HG03196 (cell line): Measurements from ENCODE around the gene ASAP3.

Experiments
- ATAC-seq: cut with Tn5 transposase; IDR thresholded peaks from one replicate; pipeline ENCODE4 v1.9.1; 2021; ENCODE audit not compliant: unreplicated experiment

The ASAP3 gene

DNA sequence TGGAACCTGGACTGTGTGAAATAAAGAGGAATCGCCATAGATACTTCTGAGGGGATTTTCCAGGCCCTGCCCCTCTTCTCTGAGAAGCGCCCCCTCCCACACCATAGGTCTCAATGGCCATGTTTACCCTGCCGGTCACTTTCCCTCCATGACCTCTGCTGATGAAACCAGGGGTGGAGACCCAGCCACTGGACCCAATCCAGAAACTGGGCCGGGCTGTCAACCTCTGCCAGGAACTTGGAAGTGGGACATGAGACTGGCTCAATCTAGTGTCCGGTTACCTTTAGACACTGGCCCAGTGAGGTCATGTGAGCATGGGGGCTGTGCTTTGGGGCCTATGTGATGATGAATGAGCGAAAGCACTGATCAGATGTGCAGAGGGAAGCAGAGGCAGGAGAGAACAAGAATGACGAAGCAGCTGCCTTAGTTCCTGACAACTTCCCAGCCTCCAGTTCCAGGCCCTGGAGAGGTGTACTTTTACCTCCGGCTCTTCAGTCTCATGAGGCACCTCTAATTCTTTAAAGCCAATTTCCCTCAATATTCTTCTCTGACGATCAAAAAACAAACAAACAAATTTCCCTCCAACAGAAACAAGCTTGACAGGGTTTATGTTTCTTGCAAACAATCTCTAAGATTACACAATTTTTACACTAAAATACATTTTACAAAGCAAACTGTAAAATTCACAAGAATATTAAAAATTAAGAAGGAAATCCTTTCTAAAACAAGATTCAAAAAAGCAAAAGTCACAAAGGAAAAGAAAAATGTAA lies 4.9 kb downstream of the ASAP3 start:
- no peak for ATAC-seq

DNA sequence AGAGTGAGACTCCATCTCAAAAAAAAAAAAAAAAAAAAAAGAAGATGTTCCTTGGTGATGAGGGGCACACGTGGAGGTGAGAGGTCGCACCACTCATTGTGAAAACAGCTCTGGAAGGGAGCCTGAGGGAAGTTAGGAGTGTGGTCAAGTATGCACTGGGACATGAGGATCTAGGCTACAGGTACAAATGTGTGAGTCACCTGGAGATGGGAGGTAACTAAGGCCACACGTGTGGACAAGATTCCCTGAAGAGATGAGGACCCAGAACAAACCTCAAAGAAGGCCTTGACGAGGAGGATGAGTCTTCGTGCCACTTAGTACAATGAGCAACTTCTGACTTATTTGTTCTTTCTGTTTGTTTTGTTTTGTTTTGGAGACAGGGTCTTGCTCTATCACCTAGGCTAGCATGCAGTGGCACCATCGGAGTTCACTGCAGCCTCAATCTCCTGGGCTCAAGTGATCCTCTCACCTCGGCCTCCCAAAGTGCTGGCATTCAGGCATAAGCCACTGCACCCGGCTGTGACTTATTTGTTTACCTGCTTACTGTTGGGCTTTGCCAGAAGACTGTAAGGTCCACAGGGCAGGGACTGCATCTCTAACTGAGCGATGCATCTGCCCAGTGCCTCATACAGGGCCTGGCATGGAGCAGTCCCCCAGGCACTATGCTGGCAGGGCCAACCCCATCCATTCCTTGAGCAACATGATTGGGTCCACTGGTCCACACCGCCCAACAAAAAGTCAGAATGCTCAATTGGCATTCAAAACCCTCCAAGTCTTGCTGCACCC lies 6.4 kb downstream of the ASAP3 start:
- no peak for ATAC-seq

DNA sequence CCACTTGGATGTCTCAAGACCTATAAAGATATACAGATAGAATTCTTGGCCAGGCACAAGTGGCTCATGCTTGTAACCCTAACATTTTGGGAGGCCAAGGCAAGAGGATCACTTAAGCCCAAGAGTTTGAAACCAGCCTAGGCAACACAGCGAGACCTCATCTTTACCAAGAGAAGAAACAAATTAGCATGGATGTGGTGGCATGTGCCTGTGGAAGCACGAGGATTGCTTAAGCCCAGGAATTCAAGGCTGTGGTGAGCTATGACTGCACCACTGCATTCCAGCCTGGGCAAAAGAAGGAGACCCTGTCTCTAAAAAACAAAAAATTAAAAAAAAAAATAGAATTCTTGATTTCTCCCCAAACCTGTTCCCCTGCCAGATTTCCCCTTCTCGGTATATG lies 8.3 kb downstream of the ASAP3 start:
- ATAC-seq, result no peak

DNA sequence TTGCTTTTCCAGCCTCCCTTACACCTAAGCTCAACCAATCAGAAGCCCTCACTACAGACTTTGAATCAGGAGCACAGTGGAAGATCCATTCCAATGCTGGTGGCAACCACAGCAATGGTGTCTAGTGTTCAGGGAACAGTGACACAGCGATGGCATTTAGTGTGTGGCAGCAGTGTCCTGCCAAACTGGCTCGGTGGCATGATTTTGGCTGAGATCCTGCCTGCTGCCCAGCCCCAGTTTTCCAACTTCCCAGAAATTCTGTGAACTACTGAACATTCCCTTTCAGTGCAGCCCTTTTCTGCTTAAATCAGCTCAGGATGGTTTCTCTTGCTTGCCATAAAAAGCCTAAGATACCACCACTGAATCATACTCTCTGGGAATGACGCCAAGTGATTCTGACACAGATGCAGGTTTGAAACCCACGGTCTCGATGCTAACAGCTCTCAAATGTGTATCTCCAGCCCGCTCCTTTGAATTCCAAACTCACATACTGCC lies 8.8 kb downstream of the ASAP3 start:
- no peak for ATAC-seq

DNA sequence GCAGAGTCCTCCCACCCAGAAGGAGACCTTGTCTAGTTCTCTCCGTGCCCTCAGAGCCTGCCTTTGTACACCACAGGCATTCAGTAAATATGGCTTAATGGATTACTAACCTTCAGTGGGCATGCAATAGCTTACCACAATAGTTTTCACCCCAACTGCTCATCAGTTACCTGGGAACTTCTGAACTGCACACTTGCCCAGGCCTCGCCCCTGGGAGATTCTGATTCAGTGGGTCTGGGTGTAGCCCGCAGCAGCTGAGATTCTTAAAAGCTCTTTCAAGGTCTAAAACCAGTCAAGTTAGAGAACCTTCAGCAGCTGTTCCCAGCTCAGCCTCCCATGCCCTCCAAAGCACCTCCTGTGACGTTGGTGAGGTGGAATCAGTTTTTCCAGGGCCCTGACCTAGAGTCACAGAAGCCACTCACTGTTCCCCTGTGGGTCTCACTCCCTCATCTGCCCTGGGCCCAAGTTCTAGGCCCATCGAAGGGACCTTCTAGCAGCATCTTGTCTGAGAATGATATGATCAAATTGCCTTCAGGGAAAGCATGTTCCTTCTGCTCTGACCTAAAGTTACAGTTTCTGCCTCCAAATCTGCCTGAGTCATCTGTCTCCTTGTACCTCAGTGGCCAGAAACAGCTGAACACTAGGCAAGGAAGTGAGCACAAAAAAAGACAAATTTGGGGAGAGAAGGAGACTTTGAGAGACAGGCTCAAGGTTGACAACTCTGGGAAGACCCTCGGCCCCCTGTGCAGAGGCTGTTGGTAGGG lies 10.8 kb downstream of the ASAP3 start:
- no peak for ATAC-seq

DNA sequence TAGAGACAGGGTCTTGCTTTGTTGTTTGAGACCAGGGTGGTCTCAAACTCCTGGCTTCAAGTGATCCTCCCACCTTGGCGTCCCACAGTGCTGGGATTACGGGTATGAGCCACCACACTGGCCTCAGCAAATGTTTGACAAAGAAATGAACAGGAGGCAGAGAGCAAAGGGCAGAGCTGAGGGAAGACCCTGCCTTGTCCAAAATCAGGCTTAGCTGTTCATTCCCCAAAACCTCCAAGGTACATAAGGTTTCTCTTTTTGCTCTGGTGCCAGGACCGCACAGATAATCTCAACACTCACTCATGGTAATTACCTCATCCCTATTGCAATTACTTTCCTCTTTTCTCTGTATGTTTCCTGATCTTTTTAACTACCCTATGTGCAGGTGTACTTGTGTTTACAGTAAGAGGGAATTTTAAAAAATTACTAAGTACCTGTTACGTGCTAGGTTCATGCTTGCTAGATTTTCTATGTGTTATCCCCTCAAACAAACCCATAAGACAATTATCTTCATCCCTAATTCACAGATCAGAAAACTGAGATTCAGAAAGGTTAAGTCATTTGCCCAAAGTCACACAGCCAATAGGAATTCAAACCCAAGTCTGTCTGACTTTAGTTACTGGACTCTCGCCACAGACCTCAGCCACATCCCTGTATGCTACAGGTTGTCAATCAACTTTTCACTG lies 11.5 kb downstream of the ASAP3 start:
- ATAC-seq, result no peak

DNA sequence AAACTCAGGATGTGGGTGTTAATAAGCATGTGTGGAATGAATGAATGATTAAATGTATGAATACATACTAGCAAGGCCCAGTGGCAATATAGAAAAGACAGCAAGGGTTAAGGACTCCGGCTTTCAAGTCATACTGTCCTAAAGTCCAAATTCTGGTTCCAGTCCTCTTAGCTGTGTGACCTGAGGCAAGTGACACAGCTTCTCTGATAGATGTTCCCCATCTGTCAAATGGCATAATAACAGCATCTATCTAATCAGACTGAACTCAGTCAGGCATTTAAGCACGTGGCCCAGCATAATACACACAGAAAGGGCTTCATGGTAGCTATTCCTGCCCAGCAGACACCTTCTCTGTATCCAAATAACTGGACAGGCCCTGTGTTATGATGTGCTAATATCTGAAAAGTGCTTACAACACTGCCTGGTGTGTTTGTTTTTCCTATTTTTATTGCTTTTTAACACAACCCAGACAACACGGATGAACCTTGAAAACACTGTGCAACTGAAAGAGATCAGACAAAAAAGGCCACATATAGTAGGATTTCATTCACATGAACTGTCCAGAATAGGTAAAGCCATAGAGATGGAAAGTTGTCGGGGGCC lies 12.4 kb downstream of the ASAP3 start:
- no peak for ATAC-seq

DNA sequence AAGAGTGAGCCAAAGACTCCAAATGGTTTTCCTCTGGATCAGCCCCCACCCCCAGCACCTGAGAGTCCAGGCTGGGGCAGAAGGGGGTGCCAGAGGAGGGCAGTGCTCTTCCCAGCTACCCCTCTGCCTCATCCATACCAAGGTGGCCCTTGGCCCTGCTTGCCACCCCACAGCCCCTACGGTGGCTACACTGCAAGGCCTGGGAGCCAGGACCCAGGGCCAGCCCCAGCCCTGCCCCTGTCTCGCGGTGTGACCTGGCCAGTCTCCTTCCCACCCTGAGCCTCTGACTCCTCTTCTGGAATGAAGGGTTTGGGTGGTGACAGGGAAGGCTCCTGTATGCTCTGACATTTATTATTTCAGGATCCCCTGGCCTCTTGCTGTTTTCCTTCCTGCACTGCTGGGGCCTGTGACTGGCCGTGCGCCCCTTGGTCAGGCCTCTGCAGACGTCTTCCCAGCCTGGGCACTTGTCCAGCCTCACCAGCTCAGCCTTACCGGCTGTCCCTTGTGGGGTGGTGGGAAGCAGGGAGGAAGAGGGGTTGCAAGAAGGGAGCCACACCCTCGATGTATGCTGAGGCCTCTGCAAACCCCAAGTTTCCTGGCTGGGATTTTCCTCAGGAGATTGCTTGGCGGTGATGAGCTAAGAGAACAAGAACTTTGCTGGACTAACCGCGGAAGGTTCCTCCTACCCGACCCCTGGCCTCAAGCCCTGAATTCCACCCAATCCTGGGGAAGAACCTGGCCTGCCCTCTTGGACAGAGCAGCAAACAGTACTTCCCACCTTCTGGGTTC lies 13.5 kb downstream of the ASAP3 start:
- no peak for ATAC-seq

DNA sequence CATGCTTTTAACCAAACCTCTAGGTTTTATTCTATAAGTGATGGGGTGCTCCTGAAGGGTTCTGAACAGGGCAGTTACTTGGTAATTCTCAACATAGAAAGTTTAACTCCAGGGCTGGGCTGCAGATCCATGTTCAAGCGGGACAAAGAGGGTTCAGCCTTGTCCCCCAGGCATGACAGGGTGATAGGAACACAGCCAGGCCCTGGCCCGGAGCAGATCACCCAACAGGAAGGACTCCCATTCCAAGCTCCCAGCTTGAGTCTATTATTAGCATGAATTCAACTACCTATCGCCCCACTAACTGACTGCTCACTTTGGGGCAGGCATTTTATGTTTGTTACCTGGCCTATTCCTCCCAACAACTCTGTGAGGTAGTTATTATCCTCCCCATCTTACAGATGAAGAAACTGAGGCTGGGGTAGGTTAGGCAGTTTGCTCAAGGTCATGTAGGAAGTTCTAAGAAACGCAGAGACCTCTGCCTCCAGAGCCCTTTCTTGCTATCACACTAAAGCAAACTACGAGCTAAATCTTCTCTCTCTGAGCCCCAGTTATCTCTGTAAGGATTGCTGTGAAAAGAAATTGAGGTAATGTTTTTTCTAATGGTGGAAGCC lies 14.5 kb downstream of the ASAP3 start:
- no peak for ATAC-seq

DNA sequence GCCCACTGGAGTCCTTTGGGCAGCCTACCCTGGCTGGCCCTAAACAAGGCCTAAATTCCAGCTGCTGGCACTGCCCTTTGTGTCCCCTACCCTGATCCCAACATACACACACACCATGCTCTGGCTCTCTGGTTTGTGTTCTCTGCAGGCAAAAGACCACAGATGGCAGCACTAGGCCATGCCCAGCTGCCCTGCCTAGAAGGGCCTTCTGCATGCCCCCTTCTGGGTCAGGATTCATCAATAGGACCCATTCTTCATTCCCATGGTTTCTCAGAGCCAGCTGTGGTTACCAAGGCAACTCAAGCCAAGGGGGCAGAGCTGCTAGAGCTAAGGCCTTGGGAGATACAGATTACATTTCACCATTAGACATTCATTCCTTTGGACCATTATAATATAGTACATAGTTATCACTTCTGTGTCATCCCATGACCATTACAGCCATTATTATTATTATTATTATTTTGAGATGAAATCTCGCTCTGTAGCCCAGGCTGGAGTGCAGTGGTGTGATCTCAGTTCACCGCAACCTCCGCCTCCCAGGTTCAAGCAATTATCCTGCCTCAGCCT lies 17.5 kb downstream of the ASAP3 start:
- no peak for ATAC-seq

DNA sequence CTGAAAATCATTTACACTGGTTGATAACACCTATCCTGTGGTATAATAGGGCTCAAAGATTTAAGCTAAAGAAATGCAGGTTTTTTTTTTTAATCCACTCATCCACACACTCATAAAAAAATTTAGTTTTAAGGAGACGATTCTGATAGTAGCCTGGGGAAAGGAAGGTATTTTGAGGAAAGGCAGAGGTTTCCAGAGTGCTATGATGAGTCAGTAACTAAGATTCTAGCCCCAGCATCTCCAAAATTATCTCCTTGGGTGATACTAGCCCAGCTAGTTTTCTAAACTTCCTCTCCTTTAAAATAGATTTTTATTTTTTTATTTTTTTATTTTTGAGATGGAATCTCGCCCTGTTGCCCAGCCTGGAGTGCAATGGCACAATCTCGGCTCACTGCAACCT lies 20.7 kb downstream of the ASAP3 start:
- no peak for ATAC-seq

DNA sequence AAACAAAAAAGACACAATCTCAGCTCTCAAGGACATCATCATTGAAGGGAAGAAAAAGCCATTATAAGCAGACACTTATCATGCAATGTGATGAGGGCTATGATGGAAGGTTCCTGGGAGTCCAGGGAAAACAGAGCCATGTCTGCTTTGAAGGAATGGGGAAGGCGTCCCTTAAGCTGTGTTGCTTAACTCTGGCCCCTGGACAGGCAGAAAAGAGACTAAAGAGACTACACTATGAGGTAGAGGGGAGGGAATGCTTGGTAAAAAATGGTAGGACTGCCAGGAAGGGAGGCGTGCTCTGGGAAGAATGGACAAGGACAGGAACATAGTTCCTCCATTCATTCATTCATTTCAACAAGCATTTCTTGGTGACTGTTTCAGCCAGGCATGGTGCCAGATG lies 21.2 kb downstream of the ASAP3 start:
- ATAC-seq, result no peak

DNA sequence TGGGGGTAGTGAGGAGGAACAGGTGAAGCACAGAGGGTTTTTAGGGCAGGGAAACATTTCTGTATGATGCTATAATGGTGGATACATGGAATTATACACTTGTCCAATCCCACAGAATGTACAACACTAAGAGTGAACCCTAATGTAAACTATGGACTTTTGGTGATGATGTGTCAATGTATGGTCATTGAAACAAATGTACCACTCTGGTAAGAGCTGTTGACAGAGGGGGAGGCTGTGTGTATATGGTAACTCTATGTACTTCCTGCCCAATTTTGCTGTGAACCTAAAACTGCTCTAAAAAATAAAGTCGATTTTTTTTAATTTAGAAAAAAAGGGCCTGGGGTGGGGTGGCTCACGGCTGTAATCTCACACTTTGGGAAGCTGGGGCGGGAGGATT lies 22.9 kb downstream of the ASAP3 start:
- ATAC-seq, result no peak

DNA sequence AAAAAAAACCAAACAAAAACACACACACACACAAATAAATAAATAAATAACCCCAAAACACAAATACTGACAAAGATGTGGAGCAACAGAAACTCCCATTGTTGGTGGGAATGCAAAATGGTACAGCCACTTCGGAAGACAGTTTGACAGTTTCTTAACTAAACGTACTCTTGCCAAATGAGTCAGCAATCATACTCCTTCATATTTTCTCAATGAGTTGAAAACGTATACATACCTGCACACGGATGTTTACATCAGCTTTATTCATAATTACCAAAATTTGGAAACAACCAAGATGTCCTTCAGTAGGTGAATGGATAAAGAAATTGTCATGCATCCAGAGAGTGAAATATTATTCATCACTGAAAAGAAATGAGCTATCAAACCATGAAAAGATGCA lies 23.5 kb downstream of the ASAP3 start:
- ATAC-seq, result no peak

DNA sequence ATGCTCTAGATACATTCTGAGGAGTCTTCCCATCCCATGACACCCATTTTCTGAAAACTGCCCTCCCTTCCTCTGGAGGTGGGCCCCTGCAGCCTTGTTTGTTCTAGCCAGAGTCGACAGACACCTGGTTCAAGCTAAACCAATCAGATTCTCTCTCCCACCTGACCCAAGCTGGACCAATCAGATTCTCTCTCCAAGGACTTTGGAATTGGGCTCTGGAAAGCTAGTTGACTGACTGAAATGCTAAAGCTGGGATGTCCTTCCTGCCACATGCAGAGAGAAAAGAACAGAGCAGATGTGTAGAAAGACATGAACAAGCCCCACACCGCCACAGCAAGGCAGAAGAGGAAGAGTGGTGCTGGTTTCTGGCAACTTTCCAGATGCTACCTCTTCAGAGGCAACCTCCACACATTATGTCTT lies 24.6 kb downstream of the ASAP3 start:
- no peak for ATAC-seq

DNA sequence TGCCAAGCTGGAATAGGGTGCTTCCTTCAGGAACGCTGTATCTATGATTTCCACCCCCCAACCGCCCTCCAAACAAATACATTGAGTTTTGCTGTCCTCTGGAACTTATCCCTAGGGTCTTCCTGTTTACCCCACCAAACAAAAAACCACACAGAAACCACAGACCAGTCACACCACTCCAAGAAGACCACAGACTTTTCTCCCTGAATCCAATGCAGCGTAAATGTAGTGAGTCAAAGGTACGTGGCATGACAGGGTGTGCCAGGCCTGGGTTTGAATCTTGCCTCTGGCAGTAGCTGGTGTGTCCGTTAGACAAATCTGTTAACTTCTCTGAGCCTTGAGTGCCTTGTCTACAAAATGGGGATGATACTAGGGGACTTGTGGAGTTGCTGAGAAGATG lies 27.8 kb downstream of the ASAP3 start:
- ATAC-seq, result no peak

DNA sequence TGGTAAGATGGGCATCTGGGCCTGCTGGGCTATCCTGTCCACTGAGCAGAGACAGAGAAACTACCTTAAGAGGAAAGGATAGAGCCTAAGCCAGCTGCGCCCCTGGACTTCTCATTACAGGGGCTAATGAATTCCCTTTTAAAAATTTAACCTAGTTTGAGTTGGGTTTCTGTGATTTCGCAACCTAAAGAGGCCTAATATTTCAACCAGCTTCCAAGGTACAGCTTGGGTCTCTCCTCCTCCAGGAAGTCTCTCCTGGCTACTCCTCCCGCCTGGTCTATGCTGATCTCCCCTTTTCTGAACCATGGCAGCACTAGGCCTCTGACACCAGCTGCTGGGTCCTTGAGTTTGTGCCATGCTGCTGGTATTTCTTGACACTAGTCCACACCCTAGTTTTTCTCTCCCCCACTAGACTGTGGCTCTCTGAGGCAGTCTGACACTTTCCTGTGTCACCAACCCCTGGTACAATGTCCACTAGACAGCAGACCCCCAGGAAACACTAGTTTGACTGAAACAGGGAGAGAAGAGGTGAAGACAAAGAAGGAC lies 30.5 kb downstream of the ASAP3 start:
- no peak for ATAC-seq

DNA sequence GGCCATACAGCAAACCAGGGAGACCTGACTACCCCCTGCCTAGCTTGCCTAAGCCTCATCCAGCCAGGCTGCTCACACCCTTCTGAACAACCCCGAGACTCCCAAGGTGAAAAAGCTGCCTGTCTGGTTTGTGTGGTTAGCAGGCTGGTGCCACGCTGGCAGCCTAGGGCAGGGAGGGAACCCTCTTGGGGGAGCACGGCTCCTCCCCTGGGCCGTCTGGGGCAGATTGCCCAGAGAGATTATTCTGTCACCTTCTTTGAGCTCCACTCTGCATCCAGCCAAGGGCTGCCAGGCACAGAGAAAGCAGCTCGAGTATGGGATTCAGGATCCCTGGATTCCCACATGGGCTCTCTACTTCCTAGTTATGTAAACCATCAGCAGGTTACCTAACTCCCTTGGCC lies 32.0 kb downstream of the ASAP3 start:
- ATAC-seq, result no peak

DNA sequence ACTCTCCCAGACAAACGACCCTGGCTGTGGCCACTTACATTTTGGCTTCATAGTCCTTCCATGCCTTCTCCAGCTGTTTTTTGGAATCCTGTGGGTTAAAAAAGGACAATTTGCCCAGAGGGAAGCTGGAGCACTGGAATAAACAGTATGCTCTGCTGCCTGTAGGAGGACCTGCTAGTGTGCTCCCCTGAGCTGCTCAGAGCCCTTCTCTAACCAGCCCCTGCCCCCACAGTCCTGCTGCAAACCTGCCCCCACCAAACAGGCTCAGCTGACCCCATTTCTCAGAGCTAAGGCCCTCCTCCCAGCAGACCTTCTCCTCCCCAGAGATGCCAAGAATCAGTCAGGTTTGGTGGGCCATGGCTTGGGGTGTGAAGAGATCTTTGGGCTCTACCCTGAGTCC lies 32.5 kb downstream of the ASAP3 start:
- ATAC-seq, result no peak
